Renal cortex interstitium (tissue), 11 donors: ENCODE results near the gene DTD2. TPM values are rescaled to one million over a fixed set of nuclear protein-coding genes. Genes with fewer than 3 reads are reported as not detected.
"Not testable (repeated sequence)": the region's sequence is repeated elsewhere in the genome, so short reads cannot be mapped to it uniquely, and the experiment has no call there.

Experiments used
- DNase-seq, 11 donors: peaks; one replicate each; pipeline ENCODE4 v3.0.0-alpha.2; 2013; ENCODE audit warnings: low read depth in 9 of 11, low spot score in 4 of 11; ENCODE audit errors: extremely low read depth in 1 of 11
- polyA plus RNA-seq, 3 donors: library from polyadenylated mRNA; unstranded; fragments of 120-200 nt; gene quantifications; one replicate each; pipeline ENCODE4 v1.2.1, GENCODE V29; 2013; ENCODE audit not compliant: insufficient read length in 3 of 3

Gene DTD2
- polyA plus RNA-seq, 3 donors: 16.7 to 17.7 (median 17.5) TPM

DNA sequence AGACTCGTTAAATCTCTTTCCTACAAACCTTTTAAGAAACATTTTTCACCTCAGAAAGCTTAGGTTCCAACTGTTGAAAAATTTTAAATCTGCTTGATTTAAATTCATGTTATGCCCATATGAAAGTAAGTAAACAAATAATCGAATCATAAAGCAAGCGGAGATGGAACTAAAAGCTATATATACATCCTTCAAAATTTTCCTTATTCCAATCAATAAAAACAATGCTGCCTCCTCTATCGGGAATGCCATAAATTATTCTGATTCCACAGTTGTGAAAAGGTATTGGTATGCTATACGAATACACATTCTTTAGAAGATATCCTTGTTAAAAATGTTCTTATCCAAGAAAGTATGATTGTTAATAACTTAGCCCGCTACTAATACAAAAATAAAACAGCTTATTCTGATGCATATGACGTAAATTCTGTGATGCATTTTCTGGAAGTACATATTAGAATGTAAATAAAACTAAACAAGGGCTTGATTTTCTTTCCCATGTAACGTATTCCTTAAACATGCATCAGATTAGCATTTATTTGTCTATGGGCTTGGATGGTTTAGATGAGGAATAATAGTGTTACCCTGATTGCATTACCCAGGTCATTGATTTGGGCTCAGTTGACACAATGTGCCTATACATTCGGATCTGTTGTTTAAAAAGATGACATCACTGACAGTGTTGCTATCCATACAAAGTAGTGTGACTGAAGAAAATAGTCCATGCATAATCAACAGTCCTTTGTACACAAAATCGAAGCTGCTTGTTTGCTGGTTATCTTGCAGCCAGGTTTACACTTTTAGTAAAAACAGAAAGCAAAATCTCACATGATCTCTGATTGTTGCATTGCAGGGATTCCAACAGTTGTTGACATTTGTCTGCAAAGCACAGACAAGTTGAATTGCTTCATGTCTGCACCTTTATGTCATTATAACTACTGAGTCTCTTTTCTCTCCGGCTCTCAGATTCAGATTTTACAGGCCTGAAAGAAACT, 656 bp upstream of the DTD2 start:
- no peak for DNase-seq

DNA sequence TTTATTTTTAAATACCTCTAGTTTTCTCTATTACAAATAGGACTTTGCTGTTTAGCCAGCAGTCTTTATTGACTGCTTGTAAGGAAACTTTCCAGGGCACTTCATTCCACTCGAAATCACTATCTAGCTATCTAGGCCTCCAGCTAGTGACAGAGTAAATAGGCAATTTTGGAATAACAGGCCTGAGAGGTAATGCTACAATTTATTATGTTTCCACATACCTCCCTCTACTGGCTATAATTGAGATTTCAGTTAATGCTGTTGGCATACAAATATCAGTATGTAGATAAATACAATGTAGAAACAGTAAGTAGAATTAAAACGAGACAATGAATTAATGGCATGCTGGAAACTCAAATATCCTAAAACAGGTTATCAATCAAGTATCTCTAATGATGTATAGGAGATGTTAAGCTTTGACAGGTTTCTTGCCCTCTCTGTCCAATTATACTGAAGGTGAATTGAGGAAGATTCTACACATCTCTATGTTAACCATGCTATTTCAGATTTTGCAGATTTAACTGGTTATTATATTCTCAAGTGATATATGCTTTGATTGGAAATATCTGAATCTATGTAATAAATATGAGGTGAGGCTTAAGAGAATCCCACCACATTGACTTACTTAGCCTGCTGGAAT, 7.2 kb downstream of the DTD2 start:
- peak in 1 of 11 donors; percentile 13 for DNase-seq

DNA sequence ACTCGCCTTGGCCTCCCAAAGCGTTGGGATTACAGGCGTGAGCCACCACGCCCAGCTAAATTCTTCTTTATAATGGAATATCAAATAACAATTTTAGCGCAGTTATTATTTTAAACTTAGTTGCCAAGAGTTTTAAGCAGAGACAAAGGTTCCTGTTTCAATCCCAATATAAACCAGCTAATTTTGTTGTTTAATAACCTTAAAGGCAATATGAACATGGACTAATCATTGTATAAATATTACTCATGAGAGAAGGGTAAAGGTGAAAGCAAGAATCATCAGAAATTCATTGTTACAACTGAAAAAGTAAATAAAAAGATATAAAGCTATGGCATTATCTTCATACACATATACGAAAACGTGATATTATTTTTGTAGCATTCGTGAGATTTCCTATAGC, 8.2 kb downstream of the DTD2 start:
- no peak for DNase-seq

DNA sequence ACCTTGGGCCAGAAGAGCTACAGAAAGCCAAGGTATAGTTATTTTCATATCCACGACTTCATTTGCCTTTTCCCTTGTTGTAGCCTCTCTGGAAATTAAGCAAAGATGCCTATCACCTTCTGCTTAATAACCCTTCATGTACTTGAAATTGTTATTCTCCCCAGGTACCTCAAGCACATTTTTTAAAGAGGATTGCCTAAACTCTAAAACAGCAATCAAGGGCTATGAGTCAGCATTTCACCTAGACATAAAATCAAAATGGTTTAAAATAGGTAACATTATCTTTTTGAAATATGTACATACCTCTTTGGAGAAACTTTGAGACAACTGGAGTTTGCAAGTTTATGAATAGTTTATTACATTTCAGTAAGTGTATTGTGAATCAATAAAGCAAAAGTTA, 11.6 kb downstream of the DTD2 start:
- DNase-seq: no peak

DNA sequence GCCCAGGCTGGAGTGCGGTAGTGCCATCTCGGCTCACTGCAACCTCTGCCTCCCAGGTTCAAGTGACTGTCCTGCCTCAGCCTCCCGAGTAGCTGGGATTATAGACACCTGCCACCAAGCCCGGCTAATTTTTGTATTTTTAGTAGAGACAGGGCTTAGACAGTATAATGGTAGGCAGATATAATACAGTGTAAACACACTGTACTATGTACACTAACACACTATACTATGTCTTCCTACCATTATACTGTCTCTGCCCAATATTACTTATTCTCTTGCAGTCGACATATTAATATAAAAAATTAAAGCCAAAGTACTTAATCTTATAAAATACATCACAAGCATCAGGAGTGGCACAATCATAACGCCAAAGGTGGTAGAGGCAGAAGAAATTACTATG, 15.0 kb downstream of the DTD2 start:
- no peak for DNase-seq

- no peak for DNase-seq
These were observed 15.8 kb downstream of the DTD2 start for GRCh38 chr14:31441273-31442111.

DNA sequence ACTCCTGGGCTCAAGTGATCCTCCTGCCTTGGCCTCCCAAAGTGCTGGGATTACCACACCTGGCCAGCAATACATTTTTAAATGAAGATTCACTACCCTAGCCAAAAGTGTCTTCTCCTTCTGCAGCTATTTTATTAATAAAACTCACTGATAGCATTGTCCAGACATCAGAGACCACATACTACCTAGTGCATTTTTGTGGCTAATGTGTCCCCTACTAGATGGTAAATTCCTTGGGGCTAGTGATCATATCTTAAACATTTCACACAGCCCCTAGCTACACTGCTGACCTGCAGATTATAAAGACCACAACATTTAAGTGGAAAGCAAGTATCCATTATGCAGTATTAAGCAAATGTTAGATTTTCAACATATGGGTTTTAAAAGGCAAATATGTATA, 17.0 kb downstream of the DTD2 start:
- no peak for DNase-seq

- no peak for DNase-seq
These were observed 17.7 kb downstream of the DTD2 start for GRCh38 chr14:31439561-31439960.

DNA sequence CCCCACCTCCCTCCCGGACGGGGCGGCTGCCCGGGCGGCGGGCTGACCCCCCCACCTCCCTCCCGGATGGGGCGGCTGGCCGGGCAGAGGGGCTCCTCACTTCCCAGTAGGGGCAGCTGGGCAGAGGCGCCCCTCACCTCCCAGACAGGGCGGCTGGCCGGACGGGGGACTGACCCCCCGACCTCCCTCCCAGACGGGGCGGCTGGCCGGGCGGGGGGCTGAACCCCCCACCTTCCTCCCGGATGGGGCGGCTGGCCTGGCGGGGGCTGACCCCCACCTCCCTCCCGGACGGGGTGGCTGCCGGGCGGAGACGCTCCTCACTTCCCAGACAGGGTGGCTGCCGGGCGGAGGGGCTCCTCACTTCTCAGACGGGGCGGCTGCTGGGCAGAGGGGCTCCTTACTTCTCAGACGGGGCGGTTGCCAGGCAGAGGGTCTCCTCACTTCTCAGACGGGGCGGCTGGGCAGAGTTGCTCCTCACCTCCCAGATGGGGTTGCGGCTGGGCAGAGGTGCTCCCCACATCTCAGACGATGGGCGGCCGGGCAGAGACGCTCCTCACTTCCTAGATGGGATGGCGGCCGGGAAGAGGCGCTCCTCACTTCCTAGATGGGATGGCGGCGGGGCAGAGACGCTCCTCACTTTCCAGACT, 20.1 kb downstream of the DTD2 start:
- not testable (repeated sequence) for DNase-seq

- DNase-seq: no peak
These were observed 22.0 kb downstream of the DTD2 start for GRCh38 chr14:31435276-31435675.

DNA sequence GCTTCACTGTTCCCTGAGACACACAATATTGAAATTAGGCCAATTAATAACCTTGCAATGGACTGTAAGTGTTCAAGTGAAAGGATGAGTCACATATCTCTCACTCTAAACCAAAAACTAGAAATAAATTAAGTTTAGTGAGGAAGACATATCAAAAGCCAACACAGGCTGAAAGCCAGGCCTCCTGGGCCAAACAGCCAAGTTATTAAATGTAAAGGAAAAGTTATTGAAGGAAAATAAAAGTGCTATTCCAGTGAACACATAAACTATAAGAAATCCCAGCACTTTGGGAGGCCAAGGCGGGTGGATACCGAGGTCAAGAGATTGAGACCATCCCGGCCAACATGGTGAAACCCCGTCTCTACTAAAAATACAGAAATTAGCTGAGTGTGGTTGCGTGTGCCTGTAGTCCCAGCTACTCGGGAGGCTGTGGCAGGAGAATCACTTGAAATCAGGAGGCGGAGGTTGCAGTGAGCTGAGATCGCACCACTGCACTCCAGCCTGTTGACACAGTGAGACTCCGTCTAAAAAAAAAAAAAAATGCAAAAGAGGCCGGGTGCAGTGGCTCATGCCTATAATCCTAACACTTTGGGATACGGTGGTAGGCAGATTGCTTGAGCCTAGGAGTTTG, 26.6 kb downstream of the DTD2 start:
- DNase-seq: no peak

- DNase-seq: no peak
These were observed 27.5 kb downstream of the DTD2 start for GRCh38 chr14:31429791-31430190.

DNA sequence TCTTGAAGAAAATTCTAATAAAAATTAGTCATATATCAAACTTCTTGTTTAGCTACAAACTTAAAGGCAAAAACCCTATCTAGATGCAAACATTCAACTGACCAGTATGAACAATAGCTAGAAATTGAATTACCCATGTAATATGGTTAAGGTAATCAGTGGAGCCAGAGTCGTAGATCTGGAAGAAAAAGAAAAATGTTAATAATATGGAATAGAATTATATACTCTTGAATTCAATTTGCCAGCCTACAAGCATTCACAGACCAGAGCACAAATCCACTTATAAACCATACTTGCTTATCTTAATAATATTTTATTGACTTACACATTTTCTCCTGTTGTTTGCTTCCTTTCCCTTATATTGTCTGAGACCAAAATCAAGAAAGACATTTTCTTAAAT, 29.3 kb downstream of the DTD2 start:
- DNase-seq: no peak

DNA sequence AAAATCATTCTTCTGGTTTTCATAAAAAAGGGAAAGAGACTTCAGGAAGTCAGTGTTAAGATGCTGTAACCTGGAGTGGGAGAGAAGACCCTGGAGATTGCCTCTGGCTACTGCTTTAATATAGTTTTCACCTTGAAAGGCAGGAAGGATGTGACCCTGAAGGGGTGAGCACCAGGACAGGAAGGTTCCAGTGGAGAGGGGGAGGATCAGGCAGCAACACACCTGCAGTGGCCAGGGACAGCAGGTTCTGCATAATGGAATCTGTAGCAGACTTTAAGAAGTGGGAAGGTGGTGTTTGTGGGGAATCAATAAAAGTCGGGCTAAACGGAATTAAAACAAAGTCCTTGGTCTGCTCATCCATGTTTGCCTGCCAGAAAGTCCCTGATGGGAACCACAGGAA, 30.6 kb downstream of the DTD2 start:
- no peak for DNase-seq

DNA sequence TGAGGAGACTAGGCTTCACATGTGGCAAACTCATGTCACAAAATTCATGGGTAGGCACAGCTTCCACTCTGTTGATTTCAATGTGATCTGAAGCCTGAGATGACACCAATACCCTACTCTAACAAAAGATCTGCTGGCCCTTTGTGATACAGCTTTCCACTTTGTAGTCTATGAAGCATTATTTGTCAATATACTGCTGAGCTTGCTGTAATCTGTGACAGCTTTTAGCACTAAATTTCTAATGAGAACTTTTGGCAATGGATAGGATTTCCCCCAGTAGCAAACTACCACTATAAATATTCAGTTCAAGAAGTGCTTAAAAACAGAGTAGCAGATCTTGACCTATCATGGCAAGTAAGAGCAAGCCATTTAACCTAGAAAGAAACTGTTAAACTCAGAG, 31.4 kb downstream of the DTD2 start:
- no peak for DNase-seq

DNA sequence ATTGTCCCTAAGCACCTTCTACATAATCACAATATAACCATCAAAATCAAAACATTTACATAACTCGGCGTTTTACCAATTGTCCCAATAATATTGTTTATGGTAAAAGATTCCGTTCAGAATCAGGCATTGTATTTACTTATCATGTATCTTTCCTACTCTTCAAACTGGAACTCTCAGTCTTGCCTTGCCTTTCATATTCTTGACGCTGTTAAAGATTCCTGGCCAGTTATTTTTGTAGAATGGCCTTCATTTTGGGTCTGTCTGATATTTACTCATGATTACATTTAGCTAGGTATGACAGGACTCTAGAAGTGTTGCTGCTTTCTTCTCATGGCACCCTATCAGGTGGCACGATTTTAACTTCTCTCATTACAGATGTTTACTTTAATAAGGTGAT, 36.1 kb downstream of the DTD2 start:
- no peak for DNase-seq

DNA sequence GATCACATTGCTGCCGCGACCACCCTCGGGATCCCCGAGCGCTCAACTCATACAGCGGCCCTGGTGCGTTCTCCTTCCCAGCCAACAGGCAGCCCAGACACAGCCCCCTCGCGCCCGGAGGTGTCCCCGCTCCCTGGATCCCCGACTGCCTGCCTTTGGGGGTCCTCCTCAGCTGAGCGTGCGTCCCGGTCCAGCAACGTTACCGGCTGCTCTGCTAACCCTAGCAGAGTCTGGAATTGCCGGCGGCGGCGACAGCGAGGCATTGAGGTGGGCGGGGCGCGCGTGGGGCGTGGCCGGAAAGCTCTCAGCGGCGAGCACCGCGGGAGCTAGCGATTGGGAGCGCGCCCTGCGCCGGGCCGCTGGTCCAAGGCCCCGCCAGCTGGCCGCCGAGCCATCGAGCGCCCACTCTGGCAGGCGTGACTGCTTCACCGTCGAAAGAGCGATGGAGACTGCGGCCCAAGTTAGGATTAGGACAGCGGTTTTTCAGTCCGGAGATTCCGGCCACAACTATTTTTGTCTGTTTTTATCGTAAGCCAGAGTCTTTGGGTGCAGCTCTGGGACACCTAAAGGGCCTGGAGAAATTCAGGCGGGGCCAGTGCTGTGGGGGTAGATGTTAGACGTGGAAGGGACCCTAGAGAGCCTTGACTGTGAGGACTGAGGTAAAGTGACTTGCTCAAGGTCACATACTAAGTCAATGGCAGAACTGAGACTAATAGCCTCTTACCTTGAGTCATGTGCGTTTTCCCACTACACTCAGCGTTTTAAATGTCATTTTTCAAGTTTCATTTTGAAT, 36.8 kb downstream of the DTD2 start, which contains the start of gene HEATR5A:
TSS of gene HEATR5A (minus strand) at position 232 of the 793 bp plus-strand sequence. CDS start 17,575 bp downstream, outside the sequence.
- peak; percentile 84 to 95 (median 92) for DNase-seq

- DNase-seq: peak in 8 of 11 donors; percentile 15 to 36 (median 26)
These were observed 37.4 kb downstream of the DTD2 start for GRCh38 chr14:31419967-31420318.
